Measurements from ENCODE around the gene TTC16.

GRCh38 chr9:127700140-127700539 lies 15.7 kb upstream of the TTC16 start:
- TF ChIP-seq, protein P1, sequence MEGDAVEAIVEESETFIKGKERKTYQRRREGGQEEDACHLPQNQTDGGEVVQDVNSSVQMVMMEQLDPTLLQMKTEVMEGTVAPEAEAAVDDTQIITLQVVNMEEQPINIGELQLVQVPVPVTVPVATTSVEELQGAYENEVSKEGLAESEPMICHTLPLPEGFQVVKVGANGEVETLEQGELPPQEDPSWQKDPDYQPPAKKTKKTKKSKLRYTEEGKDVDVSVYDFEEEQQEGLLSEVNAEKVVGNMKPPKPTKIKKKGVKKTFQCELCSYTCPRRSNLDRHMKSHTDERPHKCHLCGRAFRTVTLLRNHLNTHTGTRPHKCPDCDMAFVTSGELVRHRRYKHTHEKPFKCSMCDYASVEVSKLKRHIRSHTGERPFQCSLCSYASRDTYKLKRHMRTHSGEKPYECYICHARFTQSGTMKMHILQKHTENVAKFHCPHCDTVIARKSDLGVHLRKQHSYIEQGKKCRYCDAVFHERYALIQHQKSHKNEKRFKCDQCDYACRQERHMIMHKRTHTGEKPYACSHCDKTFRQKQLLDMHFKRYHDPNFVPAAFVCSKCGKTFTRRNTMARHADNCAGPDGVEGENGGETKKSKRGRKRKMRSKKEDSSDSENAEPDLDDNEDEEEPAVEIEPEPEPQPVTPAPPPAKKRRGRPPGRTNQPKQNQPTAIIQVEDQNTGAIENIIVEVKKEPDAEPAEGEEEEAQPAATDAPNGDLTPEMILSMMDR (IDR thresholded peaks at IDR 0.05; ENCODE audit: insufficient read depth, low read depth, low read length) = no peak
- no peak for TF ChIP-seq EZH2 (IDR thresholded peaks at IDR 0.05; ENCODE audit: insufficient read depth, low read length)
